Measurements from ENCODE around the gene UBE2L3.
"Not testable (repeated sequence)": the region's sequence is repeated elsewhere in the genome, so short reads cannot be mapped to it uniquely, and the experiment has no call there.

The UBE2L3 gene

GRCh38 chr22:21573293-21573734 is 5.8 kb downstream of the UBE2L3 start:
- no peak for DNase-seq

- DNase-seq: no peak
Observed at GRCh38 chr22:21573750-21574494, 6.4 kb downstream of the UBE2L3 start.

- no peak for DNase-seq
Observed at GRCh38 chr22:21579474-21579851, 11.9 kb downstream of the UBE2L3 start.

- not testable (repeated sequence) for DNase-seq
Observed at GRCh38 chr22:21580623-21581007, 13.1 kb downstream of the UBE2L3 start.

- not testable (repeated sequence) for DNase-seq
Observed at GRCh38 chr22:21581009-21581713, 13.6 kb downstream of the UBE2L3 start.

GRCh38 chr22:21582801-21583740 is 15.6 kb downstream of the UBE2L3 start:
- DNase-seq: no peak

- DNase-seq: no peak
Observed at GRCh38 chr22:21585389-21585788, 17.9 kb downstream of the UBE2L3 start.

- no peak for DNase-seq
Observed at GRCh38 chr22:21587803-21588611, 20.5 kb downstream of the UBE2L3 start.

GRCh38 chr22:21589396-21589795 is 21.9 kb downstream of the UBE2L3 start:
- no peak for DNase-seq

- DNase-seq: no peak
Observed at GRCh38 chr22:21590809-21591641, 23.5 kb downstream of the UBE2L3 start.

GRCh38 chr22:21591695-21592094 is 24.2 kb downstream of the UBE2L3 start:
- no peak for DNase-seq

- DNase-seq: no peak
Observed at GRCh38 chr22:21592422-21592821, 24.9 kb downstream of the UBE2L3 start.

GRCh38 chr22:21593406-21594232 is 26.1 kb downstream of the UBE2L3 start:
- DNase-seq: no peak

GRCh38 chr22:21594865-21595452 is 27.4 kb downstream of the UBE2L3 start:
- DNase-seq: no peak

- DNase-seq: not testable (repeated sequence)
Observed at GRCh38 chr22:21596356-21597135, 29.0 kb downstream of the UBE2L3 start.

- no peak for DNase-seq
Observed at GRCh38 chr22:21598302-21598701, 30.8 kb downstream of the UBE2L3 start.

GRCh38 chr22:21599053-21599893 is 31.8 kb downstream of the UBE2L3 start:
- DNase-seq: no peak

- no peak for DNase-seq
Observed at GRCh38 chr22:21602579-21602978, 35.1 kb downstream of the UBE2L3 start.

Data from central memory CD4-positive, alpha-beta T cell (primary cell).